HepG2 (cell line): ENCODE measurements around the gene NCOA1. TPM values are rescaled to one million over a fixed set of nuclear protein-coding genes. Genes with fewer than 3 reads are reported as not detected.

ENCODE experiments used
- ATAC-seq: fragments of 200-7000 bp; cut with Tn5 transposase; 3 replicates; pipeline ENCODE4 v1.9.1; 2020; ENCODE audit warnings: mild to moderate bottlenecking, moderate library complexity
- BruUV-seq: library from RNA; stranded (reverse); fragments of 400-500 nt; replicated peaks from 2 replicates; lab custom pipeline; 2021; lab: Mats Ljungman, UMichigan
- CTCF ChIA-PET: fragments of 300-600 bp; formaldehyde crosslinking; extraction: SDS; loops from one replicate; lab custom pipeline; 2021; ENCODE audit warnings: low total read pairs, inconsistent platforms, low intra/inter-chr PET ratio; lab: Yijun Ruan, JAX
- POLR2A ChIA-PET: fragments of 350-600 bp; sonication (Branson Sonifier 250); formaldehyde crosslinking; loops from one replicate; lab custom pipeline; 2020; ENCODE audit warnings: antibody characterized with exemption, inconsistent platforms; lab: Yijun Ruan, JAX
- DNase-seq: peaks from one replicate; pipeline ENCODE4 v3.0.0-alpha.2; 2015; ENCODE audit warnings: low spot score
- FAIRE-seq: peaks from 3 replicates; lab custom pipeline; 2011; peaks lifted over from hg19 to GRCh38; lab: Jason Lieb, UNC
- H2AFZ ChIP-seq: one replicate; pipeline ENCODE4 v1.6.1; 2011; ENCODE audit warnings: low read length, inconsistent platforms
- H3K27ac ChIP-seq: fragments of 300-600 bp; 3 replicates; pipeline ENCODE4 v1.8.0; 2011; ENCODE audit warnings: mixed run types, mild to moderate bottlenecking, mixed read lengths, low read length, inconsistent platforms; ENCODE audit not compliant: insufficient read depth; ENCODE audit errors: extremely low read length
- H3K27me3 ChIP-seq, 2 experiments: fragments of 200-600 bp in 1 of 2; 2 replicates in 1 of 2; 3 replicates in 1 of 2; pipeline versions ENCODE4 v1.6.0 to v1.8.0; 2011; ENCODE audit warnings: low read length in 2 of 2, mild to moderate bottlenecking in 2 of 2, moderate library complexity in 2 of 2, inconsistent platforms in 1 of 2; ENCODE audit not compliant: insufficient read depth in 2 of 2, control insufficient read depth in 1 of 2
- H3K36me3 ChIP-seq, 2 experiments: fragments of 200-600 bp in 1 of 2; replicated peaks in 1 of 2; 2 replicates in 1 of 2; 3 replicates in 1 of 2; pipeline versions ENCODE4 v1.5.1 to v1.8.0; 2011; ENCODE audit warnings: low read length in 2 of 2, inconsistent platforms in 1 of 2; ENCODE audit not compliant: insufficient read depth in 2 of 2, control insufficient read depth in 1 of 2
- H3K4me1 ChIP-seq: 2 replicates; pipeline ENCODE4 v1.5.1; 2012; ENCODE audit warnings: low read length, inconsistent platforms; ENCODE audit not compliant: insufficient read depth
- H3K4me2 ChIP-seq: 2 replicates; pipeline ENCODE4 v1.6.0; 2011; ENCODE audit warnings: low read depth, low read length, inconsistent platforms
- H3K4me3 ChIP-seq, 3 experiments: fragments of 200-600 bp in 1 of 3; sonication (generic), shearing (Covaris generic) in 1 of 3; replicated peaks in 1 of 3; 2 replicates each; pipeline ENCODE4 v1.5.1; 2011 to 2016; ENCODE audit warnings: low read length in 3 of 3, inconsistent platforms in 2 of 3, low read depth in 2 of 3, mild to moderate bottlenecking in 2 of 3, control low read depth in 1 of 3, mixed read lengths in 1 of 3; ENCODE audit not compliant: insufficient read depth in 1 of 3
- H3K79me2 ChIP-seq: one replicate; pipeline ENCODE4 v1.6.1; 2011; ENCODE audit warnings: low read length, inconsistent platforms; ENCODE audit not compliant: insufficient read depth
- H3K9ac ChIP-seq: 2 replicates; pipeline ENCODE4 v1.6.0; 2011; ENCODE audit warnings: mild to moderate bottlenecking, low read depth, low read length, inconsistent platforms; ENCODE audit not compliant: insufficient read depth
- H3K9me3 ChIP-seq: 2 replicates; pipeline ENCODE4 v1.5.1; 2012; ENCODE audit warnings: mild to moderate bottlenecking, low read length
- H4K20me1 ChIP-seq: 2 replicates; pipeline ENCODE4 v1.6.0; 2011; ENCODE audit warnings: inconsistent platforms, mild to moderate bottlenecking, low read length, moderate library complexity; ENCODE audit not compliant: insufficient read depth
- BRCA1 ChIP-seq: sonication (generic); formaldehyde crosslinking; IDR thresholded peaks from 2 replicates; pipeline ENCODE4 v1.4.0; 2020; ENCODE audit warnings: missing genetic modification reagents
- RBM22 ChIP-seq: fragments of 200-400 bp; formaldehyde crosslinking; optimal IDR thresholded peaks from 2 replicates; pipeline ENCODE3; 2017; ENCODE audit warnings: mild to moderate bottlenecking, low read length, moderate library complexity
- ZBTB46 ChIP-seq: sonication (generic); formaldehyde crosslinking; IDR thresholded peaks from 2 replicates; pipeline ENCODE4 v1.4.0; 2020; ENCODE audit warnings: mild to moderate bottlenecking, missing genetic modification reagents, borderline replicate concordance
- ZNF160 ChIP-seq: sonication (generic); formaldehyde crosslinking; IDR thresholded peaks from 2 replicates; pipeline ENCODE4 v1.8.0; 2022; ENCODE audit warnings: mild to moderate bottlenecking, inconsistent platforms, missing genetic modification reagents
- ZNF619 ChIP-seq: sonication (generic); formaldehyde crosslinking; IDR thresholded peaks from 2 replicates; pipeline ENCODE4 v1.4.0; 2020; ENCODE audit warnings: mild to moderate bottlenecking, missing genetic modification reagents
- ZNF768 ChIP-seq: sonication (generic); formaldehyde crosslinking; IDR thresholded peaks from 2 replicates; pipeline ENCODE4 v1.4.0; 2020; ENCODE audit warnings: missing genetic modification reagents
- WGBS: methylation state at CpG from one replicate; pipeline ENCODE4 v1.1.6; 2017; ENCODE audit warnings: low lambda C conversion rate; 5-methylcytosine and 5-hydroxymethylcytosine counted together
- in situ Hi-C: cut with HindIII; loops from 2 replicates; pipeline ENCODE4 v1.10.0; 2017; ENCODE audit warnings: low pct_unique_long_range_greater_than_20kb; ENCODE audit not compliant: extremely low pct_ligation_motif_present
- intact Hi-C: fragments of 100-400 bp; cut with micrococcal nuclease; formaldehyde crosslinking; loops from one replicate; pipeline ENCODE4 v1.10.0; 2022; ENCODE audit not compliant: unreplicated experiment
- polyA plus RNA-seq, 8 experiments: library from polyadenylated mRNA; depleted of rRNA in 3 of 8; stranded (reverse) in 7 of 8; unstranded in 1 of 8; fragments of >200 nt; fragmentation: Illumina TruSeq in 4 of 8; extraction: Trizol in 4 of 8; gene quantifications; 2 replicates each; pipeline versions ENCODE4 v1.2.1 to v1.2.3, GENCODE V29; 2011 to 2016; ENCODE audit warnings: low read depth in 4 of 8, missing spikeins in 1 of 8, mixed read lengths in 1 of 8; ENCODE audit not compliant: insufficient read depth in 1 of 8
- total RNA-seq, 5 experiments: library from RNA; depleted of rRNA; stranded (reverse); fragments of >200 nt; fragmentation: Illumina TruSeq; extraction: Trizol; gene quantifications; 2 replicates each; pipeline ENCODE4 v1.2.3, GENCODE V29; 2016; ENCODE audit warnings: low read depth in 1 of 5
- TF ChIP-seq, protein P1 (sequence below): IDR thresholded peaks from 2 replicates; pipeline ENCODE4 v1.6.1; 2016; ENCODE audit warnings: low read depth, missing genetic modification reagents, missing compliant biosample characterization

NCOA1 gene
- total and polyA plus RNA-seq, 2 of the 13 experiments (the other 11 are each of a cell fraction or from before 2014, with no cell fraction given), result 10.0 to 10.4 TPM

DNA sequence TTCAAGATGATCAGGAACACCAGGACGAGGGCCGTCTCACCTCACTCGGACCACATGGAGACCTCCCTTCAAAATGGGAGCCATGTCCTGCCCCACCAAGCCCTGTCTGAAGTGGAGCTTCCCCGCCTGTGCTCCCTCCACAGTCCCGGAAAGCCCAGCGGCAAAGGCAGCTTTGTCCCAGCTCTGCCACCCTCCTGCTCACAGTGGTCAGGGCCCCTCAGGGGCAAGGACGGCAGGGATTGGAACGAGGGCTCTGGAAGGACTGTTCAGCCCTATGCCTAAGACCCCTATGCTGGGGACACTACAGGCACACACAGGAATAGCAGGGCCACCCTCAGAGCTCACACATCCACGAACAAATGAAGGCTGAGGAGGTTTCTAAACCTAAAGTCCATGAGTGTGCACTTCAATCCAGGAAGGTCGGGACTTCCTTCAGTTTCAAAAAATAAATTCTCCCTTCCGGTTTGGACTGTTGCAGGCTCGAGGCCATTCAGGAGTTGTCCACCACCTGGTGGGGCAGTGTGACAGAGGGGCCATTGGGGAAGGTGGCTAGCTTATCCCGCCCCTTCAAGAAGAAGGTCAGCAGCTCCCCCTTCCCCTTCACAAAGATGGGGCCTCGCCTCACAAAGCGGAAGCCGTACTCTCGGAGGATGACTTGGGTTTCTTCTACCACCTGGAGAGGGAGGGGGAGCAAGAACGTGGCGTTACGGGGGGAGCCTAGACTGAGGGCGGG, 328.6 kb downstream of the NCOA1 start:
- Histone ChIP-seq H3K27ac (no peak overlapping the region), H3K4me1 (peaks cover 18% of the 10 kb centered on the region), H3K9me3 (no peaks in the 10 kb centered on the region), H4K20me1 (no peaks in the 10 kb centered on the region), H3K27me3 (no peaks in the 10 kb centered on the region), H2AFZ (no peak overlapping the region), H3K4me3 (no peak overlapping the region), H3K4me2 (no peak overlapping the region), H3K36me3 (peaks cover 25 to 66% of the 10 kb centered on the region in 2 experiments), H3K79me2 (peaks cover under 1% of the 10 kb centered on the region), H3K9ac (no peak overlapping the region)
- no peak for FAIRE-seq
- 97% methylated on average over 20 of the region's 21 CpGs for WGBS
- ChIA-PET POLR2A (interaction anchor here (0.8 kb wide), 1 partner anchor 26 kb away, joined by 3 read pairs; the partner anchor contains the start of genes CENPO and PTRHD1), CTCF (no interaction called here)
- BruUV-seq, result no TSS peak
- in situ Hi-C loops (no loop called here), intact Hi-C loops (no loop called here)
- ATAC-seq, result 0 out of 3 replicates have a peak, but pooled peaks have one; percentile 6
- TF ChIP-seq ZBTB46 (CRISPR knock-in tag) (no peak), BRCA1 (CRISPR knock-in tag) (no peak), ZNF619 (CRISPR knock-in tag) (no peak), RBM22 (peak; percentile 58), ZNF768 (CRISPR knock-in tag) (peak; percentile 14; the same call in 1 of the 2 replicates), ZNF160 (no peak)
- TF ChIP-seq, protein P1, sequence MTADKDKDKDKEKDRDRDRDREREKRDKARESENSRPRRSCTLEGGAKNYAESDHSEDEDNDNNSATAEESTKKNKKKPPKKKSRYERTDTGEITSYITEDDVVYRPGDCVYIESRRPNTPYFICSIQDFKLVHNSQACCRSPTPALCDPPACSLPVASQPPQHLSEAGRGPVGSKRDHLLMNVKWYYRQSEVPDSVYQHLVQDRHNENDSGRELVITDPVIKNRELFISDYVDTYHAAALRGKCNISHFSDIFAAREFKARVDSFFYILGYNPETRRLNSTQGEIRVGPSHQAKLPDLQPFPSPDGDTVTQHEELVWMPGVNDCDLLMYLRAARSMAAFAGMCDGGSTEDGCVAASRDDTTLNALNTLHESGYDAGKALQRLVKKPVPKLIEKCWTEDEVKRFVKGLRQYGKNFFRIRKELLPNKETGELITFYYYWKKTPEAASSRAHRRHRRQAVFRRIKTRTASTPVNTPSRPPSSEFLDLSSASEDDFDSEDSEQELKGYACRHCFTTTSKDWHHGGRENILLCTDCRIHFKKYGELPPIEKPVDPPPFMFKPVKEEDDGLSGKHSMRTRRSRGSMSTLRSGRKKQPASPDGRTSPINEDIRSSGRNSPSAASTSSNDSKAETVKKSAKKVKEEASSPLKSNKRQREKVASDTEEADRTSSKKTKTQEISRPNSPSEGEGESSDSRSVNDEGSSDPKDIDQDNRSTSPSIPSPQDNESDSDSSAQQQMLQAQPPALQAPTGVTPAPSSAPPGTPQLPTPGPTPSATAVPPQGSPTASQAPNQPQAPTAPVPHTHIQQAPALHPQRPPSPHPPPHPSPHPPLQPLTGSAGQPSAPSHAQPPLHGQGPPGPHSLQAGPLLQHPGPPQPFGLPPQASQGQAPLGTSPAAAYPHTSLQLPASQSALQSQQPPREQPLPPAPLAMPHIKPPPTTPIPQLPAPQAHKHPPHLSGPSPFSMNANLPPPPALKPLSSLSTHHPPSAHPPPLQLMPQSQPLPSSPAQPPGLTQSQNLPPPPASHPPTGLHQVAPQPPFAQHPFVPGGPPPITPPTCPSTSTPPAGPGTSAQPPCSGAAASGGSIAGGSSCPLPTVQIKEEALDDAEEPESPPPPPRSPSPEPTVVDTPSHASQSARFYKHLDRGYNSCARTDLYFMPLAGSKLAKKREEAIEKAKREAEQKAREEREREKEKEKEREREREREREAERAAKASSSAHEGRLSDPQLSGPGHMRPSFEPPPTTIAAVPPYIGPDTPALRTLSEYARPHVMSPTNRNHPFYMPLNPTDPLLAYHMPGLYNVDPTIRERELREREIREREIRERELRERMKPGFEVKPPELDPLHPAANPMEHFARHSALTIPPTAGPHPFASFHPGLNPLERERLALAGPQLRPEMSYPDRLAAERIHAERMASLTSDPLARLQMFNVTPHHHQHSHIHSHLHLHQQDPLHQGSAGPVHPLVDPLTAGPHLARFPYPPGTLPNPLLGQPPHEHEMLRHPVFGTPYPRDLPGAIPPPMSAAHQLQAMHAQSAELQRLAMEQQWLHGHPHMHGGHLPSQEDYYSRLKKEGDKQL, result no peak
- no peak for DNase-seq
